Stimulated activated CD8-positive, alpha-beta memory T cell treated with anti-CD3 and anti-CD28 coated beads, Interleukin-7, amount 100 ng/mL, for 1 hour (primary cell): ENCODE results near the gene RBL2.
A peak's percentile ranks its signal among the peaks of the same experiment; 100 is the strongest.
"Not testable (repeated sequence)": the region's sequence is repeated elsewhere in the genome, so short reads cannot be mapped to it uniquely, and the experiment has no call there.

Experiments used
- DNase-seq, 2 donors: peaks; one replicate each; pipeline ENCODE4 v3.0.0-alpha.2; 2020; ENCODE audit warnings: low read depth in 2 of 2

RBL2 gene

DNA sequence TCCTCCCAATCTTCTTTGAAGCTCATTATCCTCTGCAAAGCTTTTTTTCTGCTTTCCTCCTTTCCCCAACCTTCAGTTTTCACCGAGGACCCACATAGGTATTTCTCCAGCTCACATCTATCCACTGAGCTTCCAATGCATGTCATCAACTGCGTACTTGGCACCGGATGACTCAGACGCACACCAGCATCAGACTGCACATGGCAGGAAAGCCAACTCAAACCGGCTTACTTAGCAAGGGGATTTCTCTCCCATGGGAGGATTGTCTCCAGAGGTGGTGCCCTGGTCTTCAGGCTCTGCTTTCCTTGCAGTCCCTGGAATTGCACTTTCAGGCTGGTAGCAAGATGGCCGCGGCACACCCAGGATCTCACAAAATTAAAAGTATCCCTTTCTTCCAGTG lies 70.4 kb downstream of the RBL2 start:
- DNase-seq = no peak

DNA sequence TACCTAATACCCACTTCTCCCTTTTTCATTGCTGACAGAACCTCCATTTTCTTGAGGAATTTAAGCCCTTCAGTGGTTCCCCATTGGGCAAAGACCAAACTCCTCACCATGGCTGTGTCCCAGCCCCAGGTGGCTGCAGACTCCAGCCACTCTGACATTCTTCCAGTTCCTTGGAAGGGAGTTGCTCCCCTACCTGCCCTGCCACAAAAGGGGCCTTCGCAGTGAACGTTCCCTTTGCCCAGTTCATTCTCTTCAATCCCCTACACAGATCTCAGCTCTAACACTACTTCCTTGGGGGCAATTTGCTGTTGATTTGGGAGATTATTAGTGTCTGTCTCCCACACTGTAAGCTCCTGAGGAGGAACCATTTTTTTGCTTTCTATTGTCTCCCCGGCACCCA lies 72.0 kb downstream of the RBL2 start:
- no peak for DNase-seq

DNA sequence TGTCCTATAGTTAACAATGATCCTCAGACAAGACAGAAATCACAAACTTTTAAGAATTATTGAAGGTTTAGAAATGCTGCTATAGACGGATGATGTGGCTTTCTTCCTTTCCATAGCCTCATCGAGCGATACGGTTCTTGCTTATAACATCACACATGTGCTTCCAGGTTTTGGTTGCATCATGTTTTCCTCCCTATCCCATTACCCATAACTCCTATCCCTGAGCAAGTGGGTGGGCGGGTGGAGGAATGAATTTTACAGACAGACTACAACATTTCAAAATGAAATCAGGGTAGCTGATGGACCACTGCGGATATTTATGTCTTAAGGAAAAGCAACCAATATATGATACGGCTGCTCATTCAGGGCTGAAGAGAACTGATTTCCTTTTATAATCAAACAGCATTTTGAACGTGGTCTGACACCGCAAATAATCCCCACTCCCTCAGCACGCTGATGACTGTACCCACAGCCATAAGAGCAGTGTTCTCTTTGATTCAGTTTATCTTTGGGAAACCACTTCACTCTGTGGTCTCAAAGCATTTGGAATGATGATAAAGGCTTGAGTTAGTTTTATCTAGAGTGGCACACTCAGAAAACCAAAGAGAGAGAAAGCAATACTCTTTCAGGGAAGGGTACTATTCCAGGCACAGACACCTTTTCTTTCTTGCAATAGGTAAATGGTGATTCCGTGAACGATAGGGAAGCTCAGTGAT lies 73.4 kb downstream of the RBL2 start:
- no peak for DNase-seq

DNA sequence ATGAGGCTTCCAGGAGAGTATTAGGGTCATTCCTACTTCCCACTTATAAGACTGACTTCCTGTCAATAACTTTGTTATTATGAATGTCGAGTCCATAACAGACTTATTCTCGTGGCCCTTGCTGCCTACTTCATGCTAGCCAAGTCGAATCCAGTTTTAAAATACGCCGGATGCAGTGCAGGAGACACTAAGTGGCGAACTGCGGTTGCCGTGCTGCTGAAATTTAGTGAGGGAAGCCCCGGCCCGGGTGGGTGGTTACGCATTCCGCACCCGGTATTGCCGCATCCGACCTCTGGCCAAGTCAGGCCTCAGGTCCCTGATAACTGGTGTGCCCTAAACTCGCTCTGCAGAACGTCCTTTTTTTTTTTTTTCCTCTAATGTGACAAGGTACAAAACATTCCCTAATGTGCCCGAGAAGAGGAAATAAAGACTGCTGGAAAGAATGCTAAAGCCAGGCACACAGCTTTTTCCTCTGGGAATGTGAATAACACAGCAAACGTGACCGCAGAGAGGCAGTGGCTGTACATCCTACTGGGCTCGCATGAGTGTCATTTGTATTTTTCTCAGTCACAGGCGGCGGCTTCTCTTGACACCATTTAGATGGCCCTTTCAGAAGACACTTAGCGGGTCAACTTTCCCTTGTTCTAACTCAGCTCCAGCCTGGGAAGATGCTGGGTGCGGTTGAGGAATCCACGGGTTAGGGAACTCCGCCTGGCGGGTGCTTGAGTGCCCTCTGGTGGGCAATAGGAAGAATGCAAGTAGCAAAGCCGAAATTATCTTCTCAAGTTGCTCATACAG lies 75.8 kb downstream of the RBL2 start:
- DNase-seq = peak in 1 of 2 donors; percentile 36

DNA sequence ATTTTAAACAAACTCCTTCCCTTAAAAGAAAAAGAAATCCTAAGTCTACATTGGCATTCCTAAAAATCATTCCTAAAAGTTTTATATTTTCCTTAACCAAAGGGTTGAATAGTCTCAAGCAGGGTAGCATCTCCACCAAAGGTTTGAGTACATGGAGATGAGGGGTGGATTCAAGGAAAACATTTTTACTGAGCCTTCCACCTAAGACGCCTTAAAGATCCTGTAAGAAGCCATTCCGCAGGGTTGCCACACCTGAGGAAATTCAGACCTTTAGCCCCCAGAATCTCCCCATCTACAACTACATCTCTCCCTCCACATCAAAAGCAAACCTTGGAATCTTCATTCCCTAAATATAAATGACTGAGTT lies 76.4 kb downstream of the RBL2 start:
- no peak for DNase-seq

DNA sequence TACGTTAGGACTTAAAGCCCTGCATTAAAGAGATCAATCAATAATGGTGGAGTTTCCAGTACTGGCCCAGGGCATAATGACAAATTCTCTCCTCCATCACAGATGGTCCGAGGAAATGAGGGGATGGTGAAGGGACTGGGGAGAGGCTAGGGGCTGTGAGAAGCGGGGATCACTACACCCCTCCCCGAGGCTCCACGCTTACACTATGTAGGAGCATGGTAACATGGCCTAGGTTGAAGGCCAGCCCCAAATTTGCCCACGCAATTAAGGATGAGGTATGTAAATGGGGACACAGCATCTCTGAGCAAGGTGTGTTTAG lies 76.8 kb downstream of the RBL2 start:
- no peak for DNase-seq

DNA sequence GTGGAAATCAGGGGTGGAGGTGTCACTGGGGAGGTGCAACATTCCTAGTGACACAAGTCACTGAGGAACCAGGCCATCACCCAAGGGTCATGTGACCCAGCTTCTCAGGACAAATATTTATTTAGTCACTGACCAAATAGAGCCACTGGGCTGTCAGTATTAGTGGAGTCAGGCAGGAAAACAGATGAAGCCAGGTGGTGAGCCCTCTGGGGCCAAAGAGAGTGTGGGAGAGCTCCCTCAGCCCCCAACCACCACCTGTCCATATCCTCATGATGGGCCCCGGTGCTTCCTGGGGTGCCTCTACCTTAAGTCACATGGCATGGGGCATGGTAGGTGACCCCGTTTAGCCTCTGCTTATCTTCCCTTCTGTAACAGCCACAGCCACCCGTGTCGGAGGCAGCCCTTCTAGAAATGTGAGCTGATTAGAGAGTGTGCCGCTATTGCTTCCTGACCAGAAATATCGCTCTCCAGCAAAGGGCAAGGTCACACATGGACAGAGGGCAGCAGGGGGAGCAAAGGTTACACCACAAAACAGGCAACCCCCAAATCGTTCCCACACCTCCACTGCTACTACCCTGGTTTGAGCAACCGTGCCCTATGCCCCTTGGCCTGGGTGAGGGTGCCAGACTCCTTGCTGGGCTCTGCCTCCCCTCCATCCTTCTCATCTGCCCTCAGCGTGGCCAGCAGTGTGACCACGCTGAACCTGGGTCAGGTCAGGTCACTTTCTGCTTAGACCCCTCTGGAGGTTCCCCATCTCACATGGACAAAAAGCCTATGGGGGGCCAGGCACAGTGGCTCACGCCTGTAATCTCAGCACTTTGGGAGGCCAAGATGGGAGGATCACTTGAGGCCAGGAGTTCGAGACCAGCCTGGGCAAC lies 77.4 kb downstream of the RBL2 start:
- no peak for DNase-seq

DNA sequence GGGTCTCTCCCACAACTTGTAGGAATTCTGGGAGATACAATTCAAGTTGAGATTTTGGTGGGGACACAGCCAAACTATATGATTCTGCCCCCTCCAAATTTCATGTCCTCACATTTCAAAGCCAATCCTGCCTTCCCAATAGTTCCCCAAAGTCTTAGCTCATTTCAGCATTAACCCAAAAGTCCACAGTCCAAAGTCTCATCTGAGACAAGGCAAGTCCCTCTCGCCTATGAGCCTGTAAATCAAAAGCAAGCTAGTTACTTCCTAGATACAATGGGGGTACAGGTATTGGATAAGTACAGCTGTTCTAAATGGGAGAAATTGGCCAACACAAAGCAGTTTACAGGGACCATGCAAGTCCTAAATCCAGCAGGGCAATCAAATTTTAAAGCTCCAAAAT lies 78.5 kb downstream of the RBL2 start:
- not testable (repeated sequence) for DNase-seq

DNA sequence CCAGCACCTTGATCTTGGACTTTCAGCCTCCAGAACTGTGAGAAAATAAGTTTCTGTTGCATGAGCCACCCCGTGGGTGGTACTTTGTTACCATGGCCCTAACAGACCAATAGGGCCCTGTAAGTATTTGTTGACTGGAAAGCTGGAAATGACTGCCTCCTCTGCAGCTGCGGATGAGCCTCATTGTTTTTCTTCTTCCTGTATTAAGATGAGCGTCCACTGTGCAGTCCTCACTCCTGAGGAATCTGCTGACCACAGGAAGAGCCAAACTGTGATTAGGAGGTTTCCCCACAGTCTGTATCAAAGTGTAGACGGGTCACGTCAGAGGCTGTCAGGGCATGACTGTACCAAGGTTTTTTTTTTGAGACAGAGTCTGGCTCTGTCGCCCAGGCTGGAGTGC lies 81.0 kb downstream of the RBL2 start:
- no peak for DNase-seq

DNA sequence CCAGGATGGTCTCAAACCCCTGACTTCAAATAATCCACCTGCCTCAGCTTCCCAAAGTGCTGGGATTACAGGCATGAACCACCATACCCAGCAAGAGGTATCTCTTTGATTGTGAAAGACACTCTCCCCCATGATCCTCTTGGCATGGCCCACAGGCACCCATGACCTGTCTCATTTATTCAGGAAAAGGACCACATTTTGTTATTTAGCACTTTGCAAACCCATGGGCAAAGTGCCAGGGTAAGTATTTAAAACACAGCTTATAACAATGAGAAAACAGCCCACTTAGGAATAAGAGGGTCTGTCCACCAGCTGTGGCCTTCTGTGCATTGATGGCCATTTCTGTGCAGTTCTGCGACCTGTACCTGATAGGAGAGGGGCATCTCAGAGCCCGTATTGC lies 81.5 kb downstream of the RBL2 start:
- DNase-seq = no peak

DNA sequence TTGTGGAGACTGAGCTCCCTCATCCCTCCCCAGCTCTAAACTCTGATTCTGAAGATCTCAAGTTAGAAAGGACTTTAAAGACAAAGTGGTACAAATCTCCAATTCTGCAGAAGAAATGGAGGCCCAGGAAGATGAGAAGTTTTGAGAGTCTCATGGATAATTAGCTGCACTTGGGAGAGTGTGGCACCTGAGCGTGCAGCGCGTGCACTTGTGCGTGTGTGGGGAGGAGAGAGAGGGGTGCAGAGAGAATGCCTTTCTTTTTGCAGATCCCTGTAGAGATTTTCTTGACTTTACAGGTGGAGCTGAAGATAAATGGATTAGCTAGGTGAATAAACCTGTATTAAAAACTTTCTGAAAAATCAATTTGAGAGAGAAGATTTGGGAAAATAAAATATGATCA lies 83.6 kb downstream of the RBL2 start:
- DNase-seq = no peak

DNA sequence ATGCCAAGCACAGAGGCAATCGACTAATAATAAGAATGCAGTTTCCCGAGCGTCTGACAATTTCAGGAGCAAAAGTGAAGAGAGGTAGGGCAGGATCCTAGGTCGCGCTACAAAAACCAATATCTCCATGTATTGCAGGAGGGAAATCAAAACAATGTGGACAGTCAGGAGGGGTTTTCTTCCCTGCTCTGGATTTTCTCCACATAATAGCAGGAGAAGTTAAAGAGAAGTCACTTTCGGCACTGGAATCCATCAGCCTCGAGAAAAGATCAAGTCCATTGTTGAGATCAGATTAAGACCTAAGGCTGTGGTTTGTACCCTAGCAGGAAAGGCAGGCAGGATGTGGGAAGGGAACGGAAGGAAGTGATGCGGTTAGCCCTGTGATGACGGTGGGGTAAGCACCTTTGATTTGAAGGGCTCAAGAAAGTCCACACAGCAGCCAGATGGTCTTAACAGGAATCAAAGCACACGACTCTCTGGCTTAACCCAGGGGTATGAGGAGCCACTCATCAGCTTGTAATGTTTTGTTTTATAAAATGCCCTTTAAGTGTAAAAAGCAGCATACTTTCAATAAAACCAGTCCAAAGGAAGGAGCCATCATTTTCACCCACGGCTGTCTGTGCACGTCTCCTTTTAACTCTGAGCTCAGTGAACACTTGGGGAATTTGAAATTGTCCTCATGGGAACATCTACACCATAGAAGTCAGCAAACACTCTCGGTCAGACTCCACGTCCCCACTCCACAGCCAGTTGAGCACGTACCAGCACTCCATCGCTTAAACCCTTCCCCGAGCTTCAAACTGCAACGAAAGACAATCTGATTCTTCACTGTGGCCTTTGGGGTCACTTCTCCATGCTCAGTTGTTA lies 84.5 kb downstream of the RBL2 start:
- DNase-seq = peak; percentile 53 to 60

DNA sequence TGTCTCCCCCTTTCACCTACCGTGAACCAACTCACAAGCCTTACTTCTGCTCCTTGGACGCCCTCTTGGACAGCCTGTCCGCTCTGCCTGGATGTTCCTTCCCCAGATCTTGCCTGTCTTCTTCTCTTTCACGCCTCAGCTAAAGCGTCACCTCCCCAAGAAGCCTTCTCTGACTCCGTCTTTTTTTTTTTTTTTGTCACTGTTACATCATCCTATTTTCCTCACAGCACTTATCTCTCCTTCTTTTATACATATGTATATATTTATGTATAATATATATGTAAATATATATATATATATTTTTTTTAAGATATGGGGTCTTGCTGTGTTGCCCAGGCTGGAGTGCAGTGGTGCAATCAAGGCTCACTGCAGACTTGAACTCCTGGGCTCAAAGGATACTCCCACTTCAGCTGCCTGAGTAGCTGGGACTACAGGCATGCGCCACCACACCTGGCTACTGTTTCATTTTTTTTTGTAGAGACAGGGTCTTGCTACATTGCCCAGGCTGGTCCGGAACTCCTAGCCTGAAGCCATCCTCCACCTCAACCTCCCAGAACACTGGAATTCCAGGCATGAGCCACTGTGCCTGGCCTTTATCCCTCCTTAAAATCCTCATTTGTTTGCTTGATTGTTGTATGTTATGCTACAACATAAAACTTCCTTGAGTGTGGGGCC lies 85.3 kb downstream of the RBL2 start:
- no peak for DNase-seq

DNA sequence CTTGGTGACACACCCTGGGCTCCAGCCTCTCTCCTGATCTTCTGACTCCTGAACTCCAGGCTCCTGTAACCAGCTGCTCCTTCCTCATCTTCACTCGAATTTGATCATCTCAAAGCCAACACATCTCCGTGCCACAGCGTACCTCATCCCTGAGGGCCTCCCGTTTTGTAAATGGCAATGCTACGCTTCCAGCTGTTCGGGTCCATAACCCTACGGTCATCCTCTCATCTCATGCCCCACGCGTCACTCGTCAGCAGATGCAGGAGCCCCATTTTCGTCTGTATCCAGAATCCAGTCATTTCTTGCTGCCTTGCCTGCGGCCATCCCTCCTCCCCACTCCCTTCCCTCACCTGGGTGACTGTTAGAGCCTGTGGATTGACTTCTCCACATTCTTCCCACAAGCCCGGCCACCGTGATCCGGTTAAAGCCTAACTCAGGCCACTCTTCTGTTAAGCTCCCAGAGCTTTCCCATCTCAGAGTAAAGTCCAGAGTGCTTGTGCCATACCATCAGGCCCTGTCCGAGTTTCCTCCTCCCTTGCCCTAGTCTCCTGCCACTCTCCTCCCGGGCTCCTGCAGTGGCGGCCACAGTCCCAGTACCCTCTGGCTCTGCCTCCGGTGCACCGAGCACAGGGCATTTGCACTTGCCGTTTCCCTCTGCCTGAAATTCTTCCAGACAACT lies 89.0 kb downstream of the RBL2 start:
- DNase-seq = no peak

DNA sequence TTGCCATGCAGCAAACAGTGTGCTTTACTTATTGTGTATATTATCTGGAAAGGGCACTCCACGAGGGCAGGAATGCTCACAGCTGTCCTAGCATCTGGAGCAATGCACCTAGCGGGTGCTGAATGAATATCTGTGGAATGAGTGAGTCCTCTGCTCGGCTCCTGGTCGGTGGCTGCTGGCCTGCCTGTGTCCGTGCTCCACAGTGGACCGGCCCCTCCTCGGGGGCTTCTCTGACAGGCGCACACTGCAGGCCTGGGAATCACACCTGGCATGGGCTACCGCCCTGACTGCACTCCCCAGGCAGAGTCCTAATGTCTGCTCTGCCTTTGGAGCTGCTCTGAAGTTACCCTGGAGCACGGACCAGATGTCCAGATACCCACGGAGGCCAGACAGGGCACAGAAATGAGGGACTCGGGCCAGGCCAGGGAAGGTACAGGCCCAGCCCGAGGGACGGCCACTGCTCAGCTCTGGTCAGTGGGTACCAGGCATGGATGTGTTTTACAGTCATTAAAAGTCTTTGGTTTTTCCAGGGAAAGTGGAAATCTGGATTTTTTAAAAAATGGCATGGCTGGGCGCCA lies 89.8 kb downstream of the RBL2 start:
- DNase-seq = no peak

DNA sequence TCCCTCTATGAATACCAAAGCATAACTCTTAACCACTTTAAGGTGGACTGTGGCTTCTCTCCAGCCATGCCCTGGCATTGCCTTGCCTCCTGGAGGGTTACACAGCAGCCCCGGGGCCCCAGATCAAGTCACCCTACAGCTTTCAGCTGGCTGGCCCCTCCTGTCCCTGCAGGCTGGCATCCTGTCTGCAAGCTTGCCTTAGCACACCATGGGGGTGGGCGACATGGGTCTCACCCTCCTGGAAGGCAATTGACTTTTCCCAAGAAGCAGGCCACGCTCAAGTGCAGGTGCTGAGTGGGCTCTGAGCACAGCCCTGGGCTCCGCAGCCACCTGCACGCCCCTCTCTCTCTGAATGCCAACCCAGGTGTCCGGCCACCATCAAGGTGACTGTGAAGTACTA lies 94.5 kb downstream of the RBL2 start:
- DNase-seq = no peak

DNA sequence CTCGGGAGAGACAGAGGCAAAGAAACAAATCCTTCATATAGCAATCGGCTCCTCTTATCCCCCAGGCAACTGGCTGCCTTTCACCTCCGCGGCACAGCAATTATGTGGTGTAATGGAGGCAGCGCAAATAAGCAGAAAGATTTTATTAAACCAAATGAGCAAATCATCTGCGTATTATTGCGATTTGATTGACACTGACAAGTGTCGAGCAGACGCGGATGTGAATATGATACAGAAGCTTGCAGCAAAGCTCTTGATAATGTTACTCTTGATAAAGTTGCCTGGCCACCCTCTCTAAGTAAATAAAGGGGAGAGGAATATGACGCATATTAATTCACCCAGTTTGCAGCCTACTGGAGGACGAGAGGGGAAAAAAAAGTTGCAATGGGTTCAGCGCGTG lies 95.2 kb downstream of the RBL2 start:
- DNase-seq = no peak

DNA sequence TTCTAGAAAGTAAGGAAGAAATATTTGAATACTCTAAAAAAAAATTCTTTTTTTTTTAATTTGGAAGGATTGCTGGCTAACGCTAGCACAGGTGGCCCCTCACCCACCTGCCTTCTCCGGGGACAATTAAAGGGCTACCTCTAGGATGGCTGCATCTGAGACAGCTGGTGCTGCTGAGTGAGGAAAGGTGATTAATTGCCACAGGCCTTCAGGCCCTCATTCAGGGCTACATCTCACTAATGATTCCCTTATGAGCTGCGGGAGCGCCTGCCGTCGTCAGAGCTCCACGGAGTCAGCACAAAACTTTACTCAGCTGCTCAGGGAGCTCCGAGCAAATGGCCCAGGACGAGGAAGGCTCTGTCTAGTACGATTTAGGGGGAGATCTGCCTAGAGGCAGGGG lies 95.8 kb downstream of the RBL2 start:
- no peak for DNase-seq

DNA sequence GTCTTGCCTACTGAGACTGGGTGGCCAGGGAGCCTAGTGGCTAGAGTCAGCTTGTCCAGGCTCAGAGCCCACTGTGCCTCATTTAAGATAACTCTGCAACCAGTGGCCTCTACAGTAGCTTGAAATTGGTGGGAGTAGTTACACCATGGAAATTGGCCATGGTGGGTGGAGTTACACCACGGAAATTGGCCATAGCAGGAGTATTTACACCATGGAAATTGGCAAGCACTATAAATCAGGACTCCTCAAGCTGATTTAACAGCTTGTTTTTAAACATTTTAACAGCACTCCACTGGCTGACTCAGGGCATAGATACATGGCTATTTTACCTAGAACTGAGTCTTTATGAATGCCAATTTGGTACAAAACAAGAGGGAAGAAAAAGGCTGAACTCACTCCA lies 96.5 kb downstream of the RBL2 start:
- no peak for DNase-seq

DNA sequence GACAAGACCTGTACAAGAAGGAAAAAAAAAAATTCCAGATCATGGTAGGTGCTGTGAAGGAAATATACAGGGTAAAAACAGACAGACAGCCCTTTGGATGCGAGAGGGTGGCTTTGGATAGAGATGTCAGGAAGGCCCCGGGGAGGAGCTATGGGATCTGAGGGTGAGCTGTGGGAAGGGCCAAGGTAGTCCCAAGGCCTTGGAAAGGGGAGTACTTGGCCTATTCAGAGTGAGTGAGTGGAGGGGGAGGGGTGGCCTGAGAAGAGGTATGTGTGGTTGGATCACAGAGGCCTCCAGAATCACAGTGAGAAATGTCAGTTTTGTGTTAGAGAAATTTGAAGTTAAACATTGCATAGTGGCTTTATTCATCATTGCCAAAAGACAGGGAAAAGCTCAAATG lies 99.9 kb downstream of the RBL2 start:
- no peak for DNase-seq
